GM12875 (cell line): Measurements from ENCODE around the gene HRH3.

Experiments used
- H3K4me3 ChIP-seq: one replicate; pipeline ENCODE4 v1.5.1; 2011; ENCODE audit warnings: low read depth, low read length, control low read depth
- TF ChIP-seq, protein P1 (sequence below): IDR thresholded peaks from 2 replicates; pipeline ENCODE4 v1.5.1; 2011; ENCODE audit warnings: low read depth, mild to moderate bottlenecking, control low read depth, inconsistent platforms, low read length, moderate library complexity, borderline replicate concordance; ENCODE audit not compliant: insufficient read depth

The HRH3 gene

DNA sequence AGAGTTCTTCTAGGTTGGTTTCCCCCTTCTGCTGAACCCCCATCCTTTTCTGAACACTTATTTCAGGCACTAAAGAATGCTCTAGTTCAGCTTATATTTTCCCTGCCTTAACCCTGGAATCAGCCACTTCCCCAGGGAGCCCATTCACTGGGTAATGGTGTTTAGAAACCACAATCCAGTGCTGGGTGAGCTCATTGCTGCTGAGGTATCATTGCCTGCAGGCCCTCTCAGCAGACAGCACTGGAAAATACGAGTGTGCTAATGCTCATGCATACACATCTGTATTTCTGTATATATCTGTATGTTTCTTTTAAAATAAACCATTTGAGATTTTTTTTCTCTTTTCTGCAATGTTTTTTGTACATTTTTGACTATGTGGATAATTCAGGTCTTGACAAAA is 45.3 kb upstream of the HRH3 start:
- no peak overlapping the region for H3K4me3 ChIP-seq
- TF ChIP-seq, protein P1, sequence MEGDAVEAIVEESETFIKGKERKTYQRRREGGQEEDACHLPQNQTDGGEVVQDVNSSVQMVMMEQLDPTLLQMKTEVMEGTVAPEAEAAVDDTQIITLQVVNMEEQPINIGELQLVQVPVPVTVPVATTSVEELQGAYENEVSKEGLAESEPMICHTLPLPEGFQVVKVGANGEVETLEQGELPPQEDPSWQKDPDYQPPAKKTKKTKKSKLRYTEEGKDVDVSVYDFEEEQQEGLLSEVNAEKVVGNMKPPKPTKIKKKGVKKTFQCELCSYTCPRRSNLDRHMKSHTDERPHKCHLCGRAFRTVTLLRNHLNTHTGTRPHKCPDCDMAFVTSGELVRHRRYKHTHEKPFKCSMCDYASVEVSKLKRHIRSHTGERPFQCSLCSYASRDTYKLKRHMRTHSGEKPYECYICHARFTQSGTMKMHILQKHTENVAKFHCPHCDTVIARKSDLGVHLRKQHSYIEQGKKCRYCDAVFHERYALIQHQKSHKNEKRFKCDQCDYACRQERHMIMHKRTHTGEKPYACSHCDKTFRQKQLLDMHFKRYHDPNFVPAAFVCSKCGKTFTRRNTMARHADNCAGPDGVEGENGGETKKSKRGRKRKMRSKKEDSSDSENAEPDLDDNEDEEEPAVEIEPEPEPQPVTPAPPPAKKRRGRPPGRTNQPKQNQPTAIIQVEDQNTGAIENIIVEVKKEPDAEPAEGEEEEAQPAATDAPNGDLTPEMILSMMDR = no peak

DNA sequence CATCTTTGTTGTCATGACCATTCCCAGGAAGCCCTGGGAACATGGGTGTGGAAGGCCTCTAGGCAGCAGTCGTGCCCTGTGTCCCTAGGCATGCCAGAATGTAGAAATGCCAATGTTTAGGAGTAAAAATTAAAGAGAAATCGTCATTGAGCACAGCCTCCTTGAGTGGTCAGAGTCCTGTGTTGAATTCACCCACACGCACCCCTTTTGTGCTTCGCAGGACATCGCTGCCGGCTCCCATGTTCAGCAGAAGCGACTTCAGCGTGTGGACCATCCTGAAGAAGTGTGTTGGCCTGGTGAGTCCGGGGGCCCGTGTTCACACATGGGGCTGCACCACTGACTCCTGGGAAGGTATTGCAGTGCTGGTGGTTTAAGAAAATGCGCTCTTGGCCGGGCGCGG is 43.3 kb upstream of the HRH3 start:
- TF ChIP-seq, protein P1 = no peak
- H3K4me3 ChIP-seq = no peak overlapping the region

DNA sequence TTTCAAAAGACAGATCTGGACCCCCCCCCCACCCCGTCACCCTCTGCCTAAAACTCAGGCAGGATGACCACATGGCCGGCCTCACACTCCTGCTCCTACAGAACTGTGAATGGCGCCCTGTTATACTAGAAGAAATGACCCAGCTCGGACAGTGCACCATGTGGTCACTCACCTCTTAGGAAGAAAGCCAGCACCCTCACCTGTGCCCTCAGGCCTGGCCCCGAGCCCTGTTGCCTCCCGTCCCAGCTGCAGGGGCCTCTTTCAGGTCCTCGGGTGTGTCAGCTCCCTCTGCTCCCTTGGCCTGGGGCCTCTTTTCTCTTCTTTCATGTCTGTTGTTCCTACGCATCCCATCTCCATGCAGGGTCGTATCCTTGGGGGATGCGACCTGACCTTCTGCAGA is 42.0 kb upstream of the HRH3 start:
- TF ChIP-seq, protein P1 = no peak
- no peak overlapping the region for H3K4me3 ChIP-seq

DNA sequence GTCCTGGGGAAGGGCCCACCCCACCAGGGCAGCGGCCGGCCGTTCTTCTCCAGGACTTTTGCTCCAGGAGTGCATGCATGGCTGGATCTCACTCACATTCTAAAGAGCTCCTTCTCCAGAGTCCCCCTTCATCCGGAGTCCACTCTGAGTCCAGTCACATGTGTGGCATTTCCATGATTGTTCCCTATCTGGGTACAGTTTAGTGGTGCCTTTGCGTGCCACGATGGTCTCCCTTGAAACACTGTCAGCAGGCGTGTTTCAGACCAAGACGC is 39.2 kb upstream of the HRH3 start:
- TF ChIP-seq, protein P1 = no peak
- H3K4me3 ChIP-seq = no peak overlapping the region

DNA sequence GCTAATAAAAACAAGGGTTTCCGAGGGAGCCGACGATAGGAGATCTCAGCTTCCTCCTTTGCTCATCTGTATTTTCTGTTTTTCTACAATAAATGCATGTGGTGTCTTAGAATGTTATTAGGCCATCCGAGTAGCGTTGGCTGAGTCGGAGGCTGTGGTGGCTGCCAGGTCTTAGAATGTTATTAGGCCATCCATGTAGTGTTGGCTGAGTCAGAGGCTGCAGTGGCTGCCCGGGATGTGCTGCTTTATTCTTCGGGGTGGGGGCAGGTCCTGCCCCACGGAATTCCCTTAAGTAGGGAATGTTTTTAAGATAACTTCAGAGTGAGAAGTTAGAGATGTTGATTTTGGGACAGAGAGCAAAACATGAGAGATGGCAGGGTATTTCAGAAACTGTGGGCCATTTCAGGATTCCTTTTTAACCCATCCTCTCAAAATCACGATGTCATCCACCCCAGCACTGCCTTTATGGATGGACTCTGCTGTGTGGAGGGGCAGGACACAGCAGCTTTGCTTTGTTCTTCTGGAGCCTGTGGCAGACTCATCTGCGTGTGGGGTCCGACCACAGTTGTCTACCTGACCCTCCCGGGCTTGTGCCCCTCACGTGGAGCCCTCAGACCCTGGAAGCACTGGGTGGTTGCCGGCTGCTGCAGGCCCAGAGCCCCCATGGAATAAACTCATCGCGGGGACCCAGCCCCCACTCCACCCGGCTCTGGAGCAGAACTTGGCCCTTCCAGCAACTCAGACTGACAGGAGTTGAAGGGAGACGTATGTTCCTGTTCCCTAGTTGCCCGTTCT is 38.6 kb upstream of the HRH3 start:
- TF ChIP-seq, protein P1 = no peak
- no peak overlapping the region for H3K4me3 ChIP-seq

DNA sequence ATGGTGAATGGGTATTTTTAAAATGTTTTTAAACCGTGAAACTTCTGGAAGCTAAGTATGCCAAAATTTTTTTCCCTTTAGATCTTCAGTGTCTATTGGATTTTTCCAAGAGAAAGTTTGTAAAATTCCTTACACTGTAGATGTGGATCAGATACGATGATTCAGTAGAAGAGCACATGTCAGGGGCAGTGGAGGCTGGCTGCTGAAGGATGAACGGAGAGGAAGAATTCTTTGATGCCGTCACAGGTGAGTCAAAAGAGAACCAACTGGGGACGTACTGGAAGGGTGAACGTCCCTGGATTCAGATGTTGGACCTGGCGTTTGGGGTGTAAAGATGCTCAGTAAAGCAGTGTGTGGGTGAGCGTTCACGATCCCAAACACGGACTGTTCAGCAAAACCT is 35.9 kb upstream of the HRH3 start:
- H3K4me3 ChIP-seq = no peak overlapping the region
- TF ChIP-seq, protein P1 = no peak

DNA sequence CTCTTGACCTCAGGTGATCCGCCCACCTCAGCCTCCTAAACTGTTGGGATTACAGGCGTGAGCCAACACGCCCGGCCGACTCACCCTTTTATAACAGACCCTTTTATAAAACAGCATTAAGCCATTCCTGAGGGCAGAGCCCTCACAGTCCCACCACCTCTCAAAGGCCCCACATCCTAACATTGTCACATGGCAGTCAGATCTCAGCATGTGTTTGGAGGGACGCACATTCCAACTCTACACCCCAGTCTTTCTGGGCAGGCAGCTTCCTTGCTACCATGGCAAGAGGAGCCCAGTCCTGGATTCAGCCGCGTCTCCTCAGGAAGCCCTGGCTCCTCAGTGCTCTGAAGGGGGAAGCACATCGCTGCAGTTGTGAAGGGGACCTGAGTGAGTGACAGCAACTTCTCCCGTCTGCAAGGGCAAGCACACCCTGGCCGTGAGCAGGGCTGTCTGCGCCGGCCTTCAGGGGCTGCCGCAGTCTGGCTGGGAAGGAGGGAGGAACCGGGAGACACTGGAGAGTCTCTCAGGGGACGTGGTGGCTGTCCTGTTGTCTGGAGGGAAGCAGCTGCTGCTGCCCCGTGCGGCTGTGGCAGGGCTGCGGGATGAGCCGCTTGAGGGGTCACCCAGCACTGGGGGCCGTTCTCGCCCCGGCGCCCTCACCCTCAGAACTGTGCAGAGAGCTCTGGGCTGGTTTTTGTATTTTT is 34.1 kb upstream of the HRH3 start:
- TF ChIP-seq, protein P1 = no peak
- no peak overlapping the region for H3K4me3 ChIP-seq
